Skeletal muscle satellite cell (primary cell): ENCODE data around the gene TMUB1.
A peak's percentile ranks its signal among the peaks of the same experiment; 100 is the strongest.

Experiments
- H3K27me3 ChIP-seq: 2 replicates; pipeline ENCODE4 v1.7.0; 2013; ENCODE audit warnings: low read length; ENCODE audit not compliant: control insufficient read depth, insufficient read depth
- H3K36me3 ChIP-seq: 2 replicates; pipeline ENCODE4 v1.7.0; 2013; ENCODE audit warnings: mild to moderate bottlenecking, control low read depth, low read length; ENCODE audit not compliant: insufficient read depth
- H3K4me1 ChIP-seq: 2 replicates; pipeline ENCODE4 v1.7.0; 2013; ENCODE audit warnings: low read length; ENCODE audit not compliant: control insufficient read depth, insufficient read depth
- H3K4me2 ChIP-seq: 2 replicates; pipeline ENCODE4 v1.7.0; 2013; ENCODE audit warnings: mild to moderate bottlenecking, low read length
- H3K4me3 ChIP-seq: 2 replicates; pipeline ENCODE4 v1.7.0; 2013; ENCODE audit warnings: low read length
- H3K9ac ChIP-seq: 2 replicates; pipeline ENCODE4 v1.7.0; 2013; ENCODE audit warnings: mild to moderate bottlenecking, low read depth, low read length, moderate library complexity
- H3K9me3 ChIP-seq: replicated peaks from 2 replicates; pipeline ENCODE4 v1.7.0; 2013; ENCODE audit warnings: mild to moderate bottlenecking, control low read depth, low read length

The TMUB1 gene

DNA sequence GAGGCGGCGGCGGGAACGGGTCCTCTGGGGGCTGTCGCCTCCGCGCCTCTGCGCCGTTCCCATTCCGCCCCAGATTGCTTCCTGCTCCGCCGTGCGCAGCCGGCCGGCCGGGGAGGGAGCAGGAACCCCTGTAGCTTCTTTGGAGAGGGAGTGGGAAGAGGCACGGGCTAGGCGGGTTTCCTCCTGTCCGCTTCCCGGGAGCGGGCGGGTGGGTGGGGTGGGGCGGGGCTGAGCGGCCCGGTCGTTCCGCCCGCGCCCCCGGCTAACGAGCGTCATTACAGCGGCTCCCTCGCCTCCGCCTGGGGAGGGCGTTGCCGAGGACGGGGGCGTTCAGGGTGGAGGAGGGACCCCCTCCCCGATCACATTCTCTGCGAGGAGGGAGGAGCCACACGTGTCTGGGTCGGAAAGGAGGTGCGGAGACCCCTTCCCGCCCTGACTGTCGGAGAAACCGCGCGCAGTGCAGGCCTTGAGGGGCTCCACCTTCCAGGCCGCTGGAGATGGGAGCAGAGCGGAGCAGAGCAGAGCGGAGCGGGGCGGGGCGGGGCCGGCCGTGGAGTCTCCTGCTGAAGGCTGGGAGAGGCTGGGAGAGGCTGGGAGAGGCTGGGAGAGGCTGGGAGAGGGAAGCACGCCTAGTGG, 42.7 kb upstream of the TMUB1 start:
- H3K4me1 ChIP-seq: peaks cover 7% of the 10 kb centered on the region
- H3K4me3 ChIP-seq: peak overlapping the region; percentile 42
- peak overlapping the region; percentile 77 for H3K4me2 ChIP-seq
- no peak overlapping the region for H3K9ac ChIP-seq
- H3K9me3 ChIP-seq: no peaks in the 10 kb centered on the region
- peaks cover 68% of the 10 kb centered on the region for H3K36me3 ChIP-seq
- H3K27me3 ChIP-seq: no peaks in the 10 kb centered on the region

DNA sequence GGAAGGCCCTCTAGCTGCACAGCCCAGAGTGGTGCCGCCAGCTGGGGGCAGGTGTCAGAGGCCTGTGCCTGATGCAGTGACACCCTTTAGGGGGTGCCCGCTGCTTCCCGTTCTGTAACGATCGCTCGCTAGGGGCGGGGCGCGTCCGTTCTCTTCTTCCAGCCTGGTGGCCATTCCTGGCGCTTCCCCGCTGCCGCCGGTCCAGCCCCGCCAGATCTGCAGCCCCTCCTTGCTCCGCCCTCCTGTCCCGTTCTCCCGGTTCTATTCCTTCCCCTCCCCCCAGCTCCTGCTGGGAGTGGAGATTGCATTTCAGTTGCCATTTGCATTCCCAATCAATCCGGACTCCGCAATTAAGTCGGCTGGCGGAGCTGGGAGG, 42.2 kb upstream of the TMUB1 start:
- H3K4me1 ChIP-seq: peaks cover 7% of the 10 kb centered on the region
- no peaks in the 10 kb centered on the region for H3K9me3 ChIP-seq
- H3K36me3 ChIP-seq: peaks cover 68% of the 10 kb centered on the region
- peak overlapping the region; percentile 77 for H3K4me2 ChIP-seq
- H3K9ac ChIP-seq: no peak overlapping the region
- H3K27me3 ChIP-seq: no peaks in the 10 kb centered on the region
- H3K4me3 ChIP-seq: no peak overlapping the region

- peak overlapping the region; percentile 77 for H3K4me2 ChIP-seq
- no peaks in the 10 kb centered on the region for H3K9me3 ChIP-seq
- H3K27me3 ChIP-seq: no peaks in the 10 kb centered on the region
- no peak overlapping the region for H3K4me3 ChIP-seq
- H3K36me3 ChIP-seq: peaks cover 68% of the 10 kb centered on the region
- H3K9ac ChIP-seq: no peak overlapping the region
- H3K4me1 ChIP-seq: peaks cover 7% of the 10 kb centered on the region
Measured at GRCh38 chr7:151124899-151125399, 41.7 kb upstream of the TMUB1 start.

DNA sequence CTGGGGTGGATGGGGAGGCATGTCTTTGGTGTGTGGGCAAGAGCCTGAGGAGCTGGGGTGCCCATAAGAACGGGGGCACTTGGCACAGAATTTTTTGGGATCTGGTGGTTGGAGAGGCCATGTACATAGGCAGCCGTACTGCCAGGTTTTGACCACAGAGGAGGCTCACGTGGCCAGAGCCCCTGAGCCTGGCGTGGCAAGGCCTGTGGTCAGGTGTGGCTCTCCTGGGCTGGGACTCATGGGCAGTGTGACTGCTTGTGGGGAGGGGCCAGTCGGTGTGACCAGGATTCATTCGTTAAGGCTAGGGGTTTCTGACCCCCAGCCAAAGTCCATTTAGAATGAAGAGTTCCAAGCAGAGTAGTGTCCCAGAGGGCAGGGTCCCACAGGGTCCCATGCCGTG, 41.2 kb upstream of the TMUB1 start:
- Histone ChIP-seq H3K9me3 (no peaks in the 10 kb centered on the region), H3K9ac (no peak overlapping the region), H3K36me3 (peaks cover 68% of the 10 kb centered on the region)

GRCh38 chr7:151123822-151124464, 40.6 kb upstream of the TMUB1 start:
- no peak overlapping the region for H3K4me3 ChIP-seq

More for the DNA sequence above, 41.2 kb upstream of the TMUB1 start:
- H3K4me2 ChIP-seq: no peak overlapping the region
- peaks cover 7% of the 10 kb centered on the region for H3K4me1 ChIP-seq
- H3K27me3 ChIP-seq: no peaks in the 10 kb centered on the region
- no peak overlapping the region for H3K4me3 ChIP-seq

GRCh38 chr7:151123158-151123821, 40.0 kb upstream of the TMUB1 start:
- no peak overlapping the region for H3K4me3 ChIP-seq
- no peaks in the 10 kb centered on the region for H3K9me3 ChIP-seq
- H3K4me2 ChIP-seq: no peak overlapping the region
- no peak overlapping the region for H3K9ac ChIP-seq
- peaks cover 69% of the 10 kb centered on the region for H3K36me3 ChIP-seq
- no peaks in the 10 kb centered on the region for H3K27me3 ChIP-seq
- H3K4me1 ChIP-seq: peaks cover 7% of the 10 kb centered on the region

More at GRCh38 chr7:151123822-151124464, 40.6 kb upstream of the TMUB1 start:
- peaks cover 7% of the 10 kb centered on the region for H3K4me1 ChIP-seq
- no peaks in the 10 kb centered on the region for H3K9me3 ChIP-seq
- H3K27me3 ChIP-seq: no peaks in the 10 kb centered on the region
- no peak overlapping the region for H3K9ac ChIP-seq
- peaks cover 69% of the 10 kb centered on the region for H3K36me3 ChIP-seq
- H3K4me2 ChIP-seq: no peak overlapping the region

GRCh38 chr7:151122796-151123157, 39.5 kb upstream of the TMUB1 start:
- Histone ChIP-seq H3K9ac (no peak overlapping the region), H3K4me2 (no peak overlapping the region), H3K4me3 (no peak overlapping the region), H3K4me1 (peaks cover 7% of the 10 kb centered on the region), H3K27me3 (no peaks in the 10 kb centered on the region), H3K9me3 (no peaks in the 10 kb centered on the region), H3K36me3 (peaks cover 68% of the 10 kb centered on the region)

DNA sequence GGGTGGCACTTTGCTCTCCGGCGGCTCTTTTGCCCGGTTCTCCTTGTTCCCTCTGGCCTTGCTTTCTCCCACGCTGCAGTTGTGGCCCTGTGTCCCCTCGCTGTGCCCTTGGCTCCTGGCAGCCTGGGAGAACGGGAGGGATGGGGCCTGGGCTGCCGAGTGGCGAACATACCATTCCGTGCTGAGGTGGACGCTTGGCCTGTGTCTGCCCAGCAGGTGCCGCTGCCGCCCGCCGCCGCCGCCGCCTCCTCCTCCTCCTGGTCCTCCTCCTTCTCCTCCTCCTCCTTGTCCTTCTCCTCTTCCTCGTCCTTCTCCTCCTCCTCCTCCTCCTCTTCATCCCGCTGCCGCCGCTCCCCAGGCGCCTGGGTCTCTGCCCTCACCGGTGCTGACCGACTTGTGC, 39.0 kb upstream of the TMUB1 start:
- Histone ChIP-seq H3K27me3 (no peaks in the 10 kb centered on the region), H3K9me3 (no peaks in the 10 kb centered on the region), H3K4me2 (no peak overlapping the region), H3K4me3 (no peak overlapping the region), H3K9ac (no peak overlapping the region), H3K36me3 (peaks cover 66% of the 10 kb centered on the region), H3K4me1 (peaks cover 7% of the 10 kb centered on the region)

- Histone ChIP-seq H3K4me1 (peaks cover 7% of the 10 kb centered on the region), H3K9ac (no peak overlapping the region), H3K9me3 (no peaks in the 10 kb centered on the region), H3K4me3 (no peak overlapping the region), H3K36me3 (peaks cover 63% of the 10 kb centered on the region), H3K4me2 (no peak overlapping the region), H3K27me3 (no peaks in the 10 kb centered on the region)
Measured at GRCh38 chr7:151121380-151122170, 38.3 kb upstream of the TMUB1 start.

DNA sequence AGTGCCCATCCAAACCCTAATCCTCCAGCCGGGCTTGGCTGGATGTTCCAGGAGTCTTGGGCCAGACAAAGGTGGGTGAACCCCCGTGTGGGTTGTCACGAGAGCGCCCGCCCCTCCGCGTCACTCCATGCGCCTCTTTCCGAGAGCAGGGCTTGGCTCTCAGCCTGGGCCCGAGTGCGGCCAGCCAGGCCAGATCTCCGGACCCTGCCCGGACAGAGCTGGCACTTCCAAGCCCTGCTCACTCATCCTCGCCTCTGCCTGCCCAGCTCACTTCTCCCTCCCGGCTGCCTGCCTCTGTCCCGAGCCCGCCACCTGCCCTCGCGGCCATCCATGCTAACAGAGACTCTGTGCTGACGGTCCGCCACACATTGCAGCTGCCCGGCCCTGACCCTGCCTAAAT, 37.6 kb upstream of the TMUB1 start:
- peaks cover 64% of the 10 kb centered on the region for H3K36me3 ChIP-seq

GRCh38 chr7:151119902-151120301, 36.6 kb upstream of the TMUB1 start:
- H3K9ac ChIP-seq: no peak overlapping the region
- H3K4me2 ChIP-seq: no peak overlapping the region
- H3K9me3 ChIP-seq: no peaks in the 10 kb centered on the region
- peaks cover 62% of the 10 kb centered on the region for H3K36me3 ChIP-seq
- H3K27me3 ChIP-seq: no peaks in the 10 kb centered on the region
- H3K4me3 ChIP-seq: no peak overlapping the region
- H3K4me1 ChIP-seq: no peaks in the 10 kb centered on the region

More for the DNA sequence above, 37.6 kb upstream of the TMUB1 start:
- Histone ChIP-seq H3K9me3 (no peaks in the 10 kb centered on the region), H3K27me3 (no peaks in the 10 kb centered on the region), H3K9ac (no peak overlapping the region), H3K4me3 (no peak overlapping the region), H3K4me1 (peaks cover 7% of the 10 kb centered on the region), H3K4me2 (no peak overlapping the region)
